Transverse colon (tissue), 4 donors: Measurements from ENCODE around the gene BACH2. TPM values are rescaled to one million over a fixed set of nuclear protein-coding genes. Genes with fewer than 3 reads are reported as not detected.

Experiments
- DNase-seq: peaks from one replicate; pipeline ENCODE4 v3.0.0-alpha.2; 2019
- H3K27ac ChIP-seq, 4 donors: fragments of 200-600 bp; sonication (generic); 2 replicates each; pipeline ENCODE4 v1.5.1; 2016 to 2018; ENCODE audit warnings: inconsistent platforms in 4 of 4
- H3K27me3 ChIP-seq: fragments of 200-600 bp; sonication (generic); 2 replicates; pipeline ENCODE4 v1.5.1; 2017; ENCODE audit warnings: inconsistent platforms
- H3K36me3 ChIP-seq, 4 donors: fragments of 200-600 bp; sonication (generic); 2 replicates each; pipeline ENCODE4 v1.5.1; 2017 to 2019; ENCODE audit warnings: inconsistent platforms in 4 of 4
- H3K4me1 ChIP-seq, 4 donors: fragments of 200-600 bp; sonication (generic); 2 replicates each; pipeline ENCODE4 v1.5.1; 2017 to 2020; ENCODE audit warnings: inconsistent platforms in 4 of 4
- H3K4me3 ChIP-seq, 4 donors: fragments of 200-600 bp; sonication (generic); 1 replicate in 1 of 4; 2 replicates in 3 of 4; pipeline versions ENCODE4 v1.5.1 to v1.6.1; 2017 to 2019; ENCODE audit warnings: inconsistent platforms in 4 of 4
- H3K9me3 ChIP-seq, 2 donors: fragments of 200-600 bp; sonication (generic); 2 replicates each; pipeline ENCODE4 v1.5.1; 2017 to 2019; ENCODE audit warnings: inconsistent platforms in 2 of 2
- EP300 ChIP-seq: sonication (generic); formaldehyde crosslinking; IDR thresholded peaks from one replicate; pipeline ENCODE4 v1.6.1; 2017; ENCODE audit warnings: antibody characterized with exemption, low read depth
- POLR2A ChIP-seq: fragments of 450-650 bp; IDR thresholded peaks from one replicate; pipeline ENCODE4 v1.6.1; 2016; ENCODE audit warnings: antibody characterized with exemption, mild to moderate bottlenecking, moderate library complexity
- POLR2AphosphoS5 ChIP-seq, 3 donors: sonication (generic); formaldehyde crosslinking; IDR thresholded peaks; one replicate each; pipeline ENCODE4 v1.6.1; 2016; ENCODE audit warnings: antibody characterized with exemption in 3 of 3
- WGBS, 2 donors: methylation state at CpG; one replicate each; pipeline ENCODE4 v1.1.5; 2018; ENCODE audit warnings: low coverage in 1 of 2; 5-methylcytosine and 5-hydroxymethylcytosine counted together
- in situ Hi-C, 4 donors: fragments of 200-750 bp; cut with MboI; loops; one replicate each; pipeline versions ENCODE4 v1.15.0 to v1.15.1; 2017; ENCODE audit warnings: low sequenced_read_pairs in 3 of 4, low pct_ligation_motif_present in 1 of 4, low pct_unique_long_range_greater_than_20kb in 1 of 4
- intact Hi-C: fragments of 100-400 bp; cut with DNase I; formaldehyde crosslinking; loops from one replicate; pipeline ENCODE4 v1.15.1; 2023; ENCODE audit warnings: low total_unique reads
- total RNA-seq, 4 donors: library from RNA; depleted of rRNA; stranded (reverse); fragments of >200 nt; gene quantifications; one replicate each; pipeline ENCODE4 v1.1.0, GENCODE V29; 2016
- TF ChIP-seq, protein P1 (sequence below), 5 experiments: fragments of 200-600 bp in 3 of 5; fragments of 450-650 bp in 2 of 5; sonication (generic) in 3 of 5; IDR thresholded peaks; 1 replicate in 2 of 5; 2 replicates in 3 of 5; pipeline ENCODE4 v1.5.1; 2016 to 2017; ENCODE audit warnings: antibody characterized with exemption in 5 of 5, inconsistent platforms in 3 of 5, mild to moderate bottlenecking in 2 of 5, moderate library complexity in 1 of 5

The BACH2 gene
- total RNA-seq, 4 donors from 2014 or later, result 0.20 to 7.5 (median 2.4) TPM

DNA sequence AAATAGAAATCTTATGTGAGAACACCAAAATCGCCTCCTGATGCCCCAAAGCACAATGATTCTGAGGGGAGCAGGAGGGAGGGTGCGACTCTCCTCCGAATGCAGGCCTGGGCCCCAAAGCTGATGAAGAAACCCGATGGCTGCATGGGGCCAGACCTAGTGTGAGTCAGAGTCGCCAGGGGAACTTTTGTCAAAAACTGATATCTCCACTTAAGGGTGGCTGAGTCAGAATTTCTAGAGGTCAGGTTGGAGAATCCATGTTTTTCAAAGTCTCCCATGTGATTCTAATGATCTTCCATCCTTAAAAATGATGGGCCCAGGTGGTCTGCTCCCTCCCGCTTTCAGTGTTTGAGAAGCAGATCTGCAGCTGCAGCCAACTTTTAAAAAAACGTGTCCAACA, 172.8 kb downstream of the BACH2 start:
- intact Hi-C loops (no loop called here), in situ Hi-C loops (no loop called here)
- TF ChIP-seq POLR2AphosphoS5 (IDR thresholded peaks at IDR 0.05) (no peak), POLR2A (no peak), EP300 (no peak)
- TF ChIP-seq, protein P1, sequence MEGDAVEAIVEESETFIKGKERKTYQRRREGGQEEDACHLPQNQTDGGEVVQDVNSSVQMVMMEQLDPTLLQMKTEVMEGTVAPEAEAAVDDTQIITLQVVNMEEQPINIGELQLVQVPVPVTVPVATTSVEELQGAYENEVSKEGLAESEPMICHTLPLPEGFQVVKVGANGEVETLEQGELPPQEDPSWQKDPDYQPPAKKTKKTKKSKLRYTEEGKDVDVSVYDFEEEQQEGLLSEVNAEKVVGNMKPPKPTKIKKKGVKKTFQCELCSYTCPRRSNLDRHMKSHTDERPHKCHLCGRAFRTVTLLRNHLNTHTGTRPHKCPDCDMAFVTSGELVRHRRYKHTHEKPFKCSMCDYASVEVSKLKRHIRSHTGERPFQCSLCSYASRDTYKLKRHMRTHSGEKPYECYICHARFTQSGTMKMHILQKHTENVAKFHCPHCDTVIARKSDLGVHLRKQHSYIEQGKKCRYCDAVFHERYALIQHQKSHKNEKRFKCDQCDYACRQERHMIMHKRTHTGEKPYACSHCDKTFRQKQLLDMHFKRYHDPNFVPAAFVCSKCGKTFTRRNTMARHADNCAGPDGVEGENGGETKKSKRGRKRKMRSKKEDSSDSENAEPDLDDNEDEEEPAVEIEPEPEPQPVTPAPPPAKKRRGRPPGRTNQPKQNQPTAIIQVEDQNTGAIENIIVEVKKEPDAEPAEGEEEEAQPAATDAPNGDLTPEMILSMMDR (IDR thresholded peaks at IDR 0.05), result no peak
- no peaks in the 10 kb centered on the region for H3K27me3 ChIP-seq
- H3K27ac ChIP-seq, result no peak overlapping the region
- H3K4me1 ChIP-seq, result no peaks in the 10 kb centered on the region
- H3K4me3 ChIP-seq, result no peak overlapping the region
- no peaks in the 10 kb centered on the region for H3K36me3 ChIP-seq
- no peak for DNase-seq
- no peaks in the 10 kb centered on the region for H3K9me3 ChIP-seq
- 83 to 84% methylated on average over 5 to 7 of the region's 7 CpGs for WGBS, 2 donors

- DNase-seq, result no peak
- intact Hi-C loops (no loop called here), in situ Hi-C loops (no loop called here)
- no peaks in the 10 kb centered on the region for H3K4me1 ChIP-seq
- H3K36me3 ChIP-seq, result no peaks in the 10 kb centered on the region
- no peak overlapping the region for H3K27ac ChIP-seq
- 81 to 83% methylated on average over 3 to 4 of the region's 4 CpGs for WGBS, 2 donors
- TF ChIP-seq POLR2A, result no peak
- TF ChIP-seq, protein P1 (IDR thresholded peaks at IDR 0.05), result no peak
- no peak for TF ChIP-seq POLR2AphosphoS5 (IDR thresholded peaks at IDR 0.05)
- TF ChIP-seq EP300, result no peak
- H3K9me3 ChIP-seq, result no peaks in the 10 kb centered on the region
- no peak overlapping the region for H3K4me3 ChIP-seq
- no peaks in the 10 kb centered on the region for H3K27me3 ChIP-seq
These were observed 174.7 kb downstream of the BACH2 start for GRCh38 chr6:90121982-90122381.

DNA sequence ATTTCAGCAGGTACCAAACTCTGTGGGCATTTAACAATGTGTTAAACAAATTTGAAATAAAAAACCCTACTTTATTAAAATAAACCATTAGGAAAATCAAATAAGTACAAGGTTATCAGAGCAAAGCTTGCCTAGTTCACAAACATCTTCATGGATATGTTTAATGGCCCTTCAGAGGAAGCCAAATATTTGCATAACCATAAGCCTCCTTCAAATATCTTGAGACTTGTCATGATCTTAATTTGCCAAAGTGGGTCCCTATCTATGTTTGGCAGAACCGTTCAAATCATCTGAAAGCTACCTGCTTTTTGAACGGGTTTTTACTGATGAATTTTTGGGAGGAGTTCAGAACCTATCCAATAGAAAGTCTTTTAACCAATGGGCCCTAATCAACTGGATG, 176.3 kb downstream of the BACH2 start:
- in situ Hi-C loops (no loop called here), intact Hi-C loops (no loop called here)
- 79 to 90% methylated on average over 2 of the region's 2 CpGs for WGBS, 2 donors
- H3K27ac ChIP-seq, result no peak overlapping the region
- H3K4me3 ChIP-seq, result no peak overlapping the region
- H3K9me3 ChIP-seq, result peaks cover 0 to 4% of the 10 kb centered on the region in 2 donors
- H3K27me3 ChIP-seq, result no peaks in the 10 kb centered on the region
- no peaks in the 10 kb centered on the region for H3K36me3 ChIP-seq
- H3K4me1 ChIP-seq, result no peaks in the 10 kb centered on the region
- TF ChIP-seq POLR2A, result no peak
- no peak for TF ChIP-seq POLR2AphosphoS5 (IDR thresholded peaks at IDR 0.05)
- no peak for TF ChIP-seq EP300
- TF ChIP-seq, protein P1 (IDR thresholded peaks at IDR 0.05), result no peak
- no peak for DNase-seq

- Histone ChIP-seq H3K36me3 (no peaks in the 10 kb centered on the region), H3K27me3 (no peaks in the 10 kb centered on the region), H3K27ac (no peak overlapping the region), H3K9me3 (peaks cover 0 to 4% of the 10 kb centered on the region in 2 donors), H3K4me1 (no peaks in the 10 kb centered on the region), H3K4me3 (no peak overlapping the region)
- WGBS, 2 donors, result 81 to 93% methylated on average over 3 of the region's 3 CpGs
- intact Hi-C loops, result no loop called here
- TF ChIP-seq POLR2AphosphoS5 (IDR thresholded peaks at IDR 0.05) (no peak), POLR2A (no peak), EP300 (no peak)
- TF ChIP-seq, protein P1 (IDR thresholded peaks at IDR 0.05), result no peak
- no peak for DNase-seq
- in situ Hi-C loops, result no loop called here
These were observed 177.0 kb downstream of the BACH2 start for GRCh38 chr6:90119618-90120017.
